ENCODE measurements around the gene CDC14B.

Gene CDC14B

DNA sequence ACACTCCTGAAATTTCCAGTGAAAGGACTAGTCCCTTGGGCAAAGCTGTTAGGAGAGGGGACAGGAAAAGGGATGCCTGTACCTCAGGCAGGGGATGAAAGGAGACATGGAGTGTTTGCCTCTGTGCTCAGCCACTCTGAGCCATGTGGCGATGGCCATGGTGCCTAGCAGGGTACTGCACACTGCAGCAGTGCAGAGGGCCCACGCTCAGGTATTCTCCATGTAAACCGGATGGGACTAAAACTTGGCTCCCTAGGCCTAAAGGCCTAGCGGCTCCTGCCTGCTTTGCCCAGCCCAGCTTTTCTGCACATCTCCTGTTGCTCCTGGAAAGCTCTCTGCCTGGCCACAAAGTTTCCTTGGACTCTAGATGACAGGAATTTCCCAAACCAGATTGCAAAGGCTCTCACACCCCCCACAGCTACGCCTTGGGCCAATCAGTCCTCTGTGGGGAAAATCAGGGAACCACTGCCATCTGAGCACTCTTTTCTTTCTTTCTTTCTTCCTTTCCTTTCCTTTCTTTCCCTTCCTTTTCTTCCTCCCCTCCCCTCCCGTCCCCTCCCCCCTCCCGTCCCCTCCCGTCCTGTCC, 125.3 kb downstream of the CDC14B start:
- Histone ChIP-seq H3K27ac (ENCODE audit: low read length) (no peak overlapping the region), H3K9ac (ENCODE audit: low read depth, low read length) (no peak overlapping the region), H3K27me3 (ENCODE audit: insufficient read depth, low read length, poor library complexity) (no peaks in the 10 kb centered on the region), H3K79me2 (ENCODE audit: insufficient read depth, low read length) (no peaks in the 10 kb centered on the region), H2AFZ (ENCODE audit: low read depth, low read length) (no peak overlapping the region), H3K4me2 (ENCODE audit: insufficient read depth, low read length) (no peak overlapping the region), H4K20me1 (ENCODE audit: insufficient read depth, low read length) (no peaks in the 10 kb centered on the region), H3K4me3 (ENCODE audit: low read depth in 1 of 2, low read length in 2 of 2) (no peak overlapping the region), H3K36me3 (ENCODE audit: insufficient read depth, low read length) (no peaks in the 10 kb centered on the region), H3K4me1 (ENCODE audit: insufficient read depth, low read length) (no peaks in the 10 kb centered on the region), H3K9me3 (ENCODE audit: insufficient read depth, low read length, severe bottlenecking) (no peaks in the 10 kb centered on the region)
- no peak for TF ChIP-seq EZH2 (IDR thresholded peaks at IDR 0.05; ENCODE audit: borderline replicate concordance, low read depth, low read length, severe bottlenecking)
- TF ChIP-seq, protein P1, sequence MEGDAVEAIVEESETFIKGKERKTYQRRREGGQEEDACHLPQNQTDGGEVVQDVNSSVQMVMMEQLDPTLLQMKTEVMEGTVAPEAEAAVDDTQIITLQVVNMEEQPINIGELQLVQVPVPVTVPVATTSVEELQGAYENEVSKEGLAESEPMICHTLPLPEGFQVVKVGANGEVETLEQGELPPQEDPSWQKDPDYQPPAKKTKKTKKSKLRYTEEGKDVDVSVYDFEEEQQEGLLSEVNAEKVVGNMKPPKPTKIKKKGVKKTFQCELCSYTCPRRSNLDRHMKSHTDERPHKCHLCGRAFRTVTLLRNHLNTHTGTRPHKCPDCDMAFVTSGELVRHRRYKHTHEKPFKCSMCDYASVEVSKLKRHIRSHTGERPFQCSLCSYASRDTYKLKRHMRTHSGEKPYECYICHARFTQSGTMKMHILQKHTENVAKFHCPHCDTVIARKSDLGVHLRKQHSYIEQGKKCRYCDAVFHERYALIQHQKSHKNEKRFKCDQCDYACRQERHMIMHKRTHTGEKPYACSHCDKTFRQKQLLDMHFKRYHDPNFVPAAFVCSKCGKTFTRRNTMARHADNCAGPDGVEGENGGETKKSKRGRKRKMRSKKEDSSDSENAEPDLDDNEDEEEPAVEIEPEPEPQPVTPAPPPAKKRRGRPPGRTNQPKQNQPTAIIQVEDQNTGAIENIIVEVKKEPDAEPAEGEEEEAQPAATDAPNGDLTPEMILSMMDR (IDR thresholded peaks at IDR 0.05; ENCODE audit: borderline replicate concordance, extremely low read depth, low read length, poor library complexity, severe bottlenecking) = no peak
- DNase-seq (no peak), ATAC-seq (ENCODE audit: insufficient read depth, low read depth) (no peak)

- Histone ChIP-seq H3K4me2 (ENCODE audit: insufficient read depth, low read length) (no peak overlapping the region), H3K36me3 (ENCODE audit: insufficient read depth, low read length) (peaks cover under 1% of the 10 kb centered on the region; the same call in 1 of the 2 replicates), H3K79me2 (ENCODE audit: insufficient read depth, low read length) (no peaks in the 10 kb centered on the region), H3K9me3 (ENCODE audit: insufficient read depth, low read length, severe bottlenecking) (no peaks in the 10 kb centered on the region), H2AFZ (ENCODE audit: low read depth, low read length) (no peak overlapping the region), H3K27ac (ENCODE audit: low read length) (no peak overlapping the region), H3K9ac (ENCODE audit: low read depth, low read length) (no peak overlapping the region), H3K27me3 (ENCODE audit: insufficient read depth, low read length, poor library complexity) (no peaks in the 10 kb centered on the region), H3K4me3 (ENCODE audit: low read depth in 1 of 2, low read length in 2 of 2) (no peak overlapping the region), H3K4me1 (ENCODE audit: insufficient read depth, low read length) (no peaks in the 10 kb centered on the region), H4K20me1 (ENCODE audit: insufficient read depth, low read length) (no peaks in the 10 kb centered on the region)
- ATAC-seq (ENCODE audit: insufficient read depth, low read depth) = no peak
- TF ChIP-seq EZH2 (IDR thresholded peaks at IDR 0.05; ENCODE audit: borderline replicate concordance, low read depth, low read length, severe bottlenecking) = no peak
- TF ChIP-seq, protein P1 (IDR thresholded peaks at IDR 0.05; ENCODE audit: borderline replicate concordance, extremely low read depth, low read length, poor library complexity, severe bottlenecking) = no peak
- DNase-seq = no peak
These were observed 125.9 kb downstream of the CDC14B start for GRCh38 chr9:96493757-96494156.

- TF ChIP-seq, protein P1 (IDR thresholded peaks at IDR 0.05; ENCODE audit: borderline replicate concordance, extremely low read depth, low read length, poor library complexity, severe bottlenecking) = no peak
- no peak for TF ChIP-seq EZH2 (IDR thresholded peaks at IDR 0.05; ENCODE audit: borderline replicate concordance, low read depth, low read length, severe bottlenecking)
- ATAC-seq (ENCODE audit: insufficient read depth, low read depth) (no peak), DNase-seq (no peak)
- no peak overlapping the region for H2AFZ ChIP-seq (ENCODE audit: low read depth, low read length)
- H3K79me2 ChIP-seq (ENCODE audit: insufficient read depth, low read length) = no peaks in the 10 kb centered on the region
- peaks cover 3% of the 10 kb centered on the region; the same call in 1 of the 2 replicates for H3K36me3 ChIP-seq (ENCODE audit: insufficient read depth, low read length)
- H3K27ac ChIP-seq (ENCODE audit: low read length) = no peak overlapping the region
- H3K27me3 ChIP-seq (ENCODE audit: insufficient read depth, low read length, poor library complexity) = no peaks in the 10 kb centered on the region
- H3K4me2 ChIP-seq (ENCODE audit: insufficient read depth, low read length) = no peak overlapping the region
- H4K20me1 ChIP-seq (ENCODE audit: insufficient read depth, low read length) = no peaks in the 10 kb centered on the region
- no peaks in the 10 kb centered on the region for H3K9me3 ChIP-seq (ENCODE audit: insufficient read depth, low read length, severe bottlenecking)
- no peak overlapping the region for H3K4me3 ChIP-seq (ENCODE audit: low read depth in 1 of 2, low read length in 2 of 2)
- H3K4me1 ChIP-seq (ENCODE audit: insufficient read depth, low read length) = no peaks in the 10 kb centered on the region
- H3K9ac ChIP-seq (ENCODE audit: low read depth, low read length) = no peak overlapping the region
These were observed 126.6 kb downstream of the CDC14B start for GRCh38 chr9:96492993-96493531.
